ENCODE measurements around the gene JAML.
"Not testable (repeated sequence)": the region's sequence is repeated elsewhere in the genome, so short reads cannot be mapped to it uniquely, and the experiment has no call there.

JAML gene

GRCh38 chr11:118193910-118194566 lies 30.8 kb downstream of the JAML start:
- DNase-seq (ENCODE audit: low read depth), result no peak

GRCh38 chr11:118192817-118193216 lies 32.0 kb downstream of the JAML start:
- not testable (repeated sequence) for DNase-seq (ENCODE audit: low read depth)

- DNase-seq (ENCODE audit: low read depth), result not testable (repeated sequence)
These were observed 33.8 kb downstream of the JAML start for GRCh38 chr11:118190942-118191506.

- no peak for DNase-seq (ENCODE audit: low read depth)
These were observed 38.3 kb downstream of the JAML start for GRCh38 chr11:118186346-118187107.

GRCh38 chr11:118184784-118185579 lies 39.8 kb downstream of the JAML start:
- no peak for DNase-seq (ENCODE audit: low read depth)

- DNase-seq (ENCODE audit: low read depth), result not testable (repeated sequence)
These were observed 41.1 kb downstream of the JAML start for GRCh38 chr11:118183691-118184090.

GRCh38 chr11:118180300-118180703 lies 44.5 kb downstream of the JAML start:
- DNase-seq (ENCODE audit: low read depth), result no peak

GRCh38 chr11:118176778-118177134 lies 48.1 kb downstream of the JAML start:
- no peak for DNase-seq (ENCODE audit: low read depth)

- DNase-seq (ENCODE audit: low read depth), result no peak
These were observed 48.6 kb downstream of the JAML start, which contains the start of gene SCN2B for GRCh38 chr11:118175993-118176777. SCN2B (minus strand) TSS chr11:118176639; CDS start chr11:118176431, 208 bp downstream.

- no peak for DNase-seq (ENCODE audit: low read depth)
These were observed 49.5 kb downstream of the JAML start for GRCh38 chr11:118175031-118175992.

GRCh38 chr11:118174006-118174567 lies 50.7 kb downstream of the JAML start:
- no peak for DNase-seq (ENCODE audit: low read depth)

GRCh38 chr11:118172356-118172755 lies 52.5 kb downstream of the JAML start:
- DNase-seq (ENCODE audit: low read depth), result no peak

GRCh38 chr11:118171269-118172062 lies 53.3 kb downstream of the JAML start:
- DNase-seq (ENCODE audit: low read depth), result peak; percentile 50

- no peak for DNase-seq (ENCODE audit: low read depth)
These were observed 53.9 kb downstream of the JAML start for GRCh38 chr11:118170882-118171268.

GRCh38 chr11:118170231-118170630 lies 54.6 kb downstream of the JAML start:
- no peak for DNase-seq (ENCODE audit: low read depth)

- DNase-seq (ENCODE audit: low read depth), result no peak
These were observed 55.3 kb downstream of the JAML start for GRCh38 chr11:118169300-118170140.

GRCh38 chr11:118168751-118169150 lies 56.1 kb downstream of the JAML start:
- DNase-seq (ENCODE audit: low read depth), result no peak

GRCh38 chr11:118168316-118168715 lies 56.5 kb downstream of the JAML start:
- DNase-seq (ENCODE audit: low read depth), result no peak

All from stimulated activated CD8-positive, alpha-beta memory T cell treated with anti-CD3 and anti-CD28 coated beads, Interleukin-12 subunit alpha, Interleukin-12 subunit beta, amount 100 ng/mL, for 1 hour (primary cell).